Activated CD8-positive, alpha-beta memory T cell treated with anti-CD3 and anti-CD28 coated beads for 24 hours (primary cell): ENCODE data around the gene APOA4.
"Not testable (repeated sequence)": the region's sequence is repeated elsewhere in the genome, so short reads cannot be mapped to it uniquely, and the experiment has no call there.

Source experiments
- DNase-seq: peaks from one replicate; pipeline ENCODE4 v3.0.0-alpha.2; 2020

APOA4 gene

GRCh38 chr11:116847612-116848011, 24.5 kb upstream of the APOA4 start:
- no peak for DNase-seq

GRCh38 chr11:116844722-116845121, 21.6 kb upstream of the APOA4 start:
- no peak for DNase-seq

- no peak for DNase-seq
Observed at GRCh38 chr11:116843661-116844060, 20.6 kb upstream of the APOA4 start.

GRCh38 chr11:116842909-116843308, 19.8 kb upstream of the APOA4 start:
- DNase-seq = no peak

GRCh38 chr11:116842117-116842516, 19.0 kb upstream of the APOA4 start:
- no peak for DNase-seq

GRCh38 chr11:116840746-116841296, 17.7 kb upstream of the APOA4 start:
- no peak for DNase-seq

- DNase-seq = no peak
Observed at GRCh38 chr11:116840224-116840745, 17.2 kb upstream of the APOA4 start.

- DNase-seq = no peak
Observed at GRCh38 chr11:116838321-116839084, 15.4 kb upstream of the APOA4 start.

- no peak for DNase-seq
Observed at GRCh38 chr11:116837231-116838091, 14.4 kb upstream of the APOA4 start, which contains the start of gene APOA1. Gene APOA1, minus strand, starts transcription at chr11:116837622. Its CDS starts 235 bp downstream, at chr11:116837387.

GRCh38 chr11:116836632-116836991, 13.5 kb upstream of the APOA4 start:
- no peak for DNase-seq

- DNase-seq = peak; percentile 88
Observed at GRCh38 chr11:116835791-116836631, 12.9 kb upstream of the APOA4 start.

GRCh38 chr11:116835042-116835772, 12.1 kb upstream of the APOA4 start:
- DNase-seq = no peak

GRCh38 chr11:116834535-116835041, 11.5 kb upstream of the APOA4 start:
- not testable (repeated sequence) for DNase-seq

GRCh38 chr11:116833816-116834534, 10.9 kb upstream of the APOA4 start:
- DNase-seq = no peak

- DNase-seq = no peak
Observed at GRCh38 chr11:116833491-116833815, 10.3 kb upstream of the APOA4 start.

GRCh38 chr11:116832350-116833290, 9.5 kb upstream of the APOA4 start:
- DNase-seq = no peak

GRCh38 chr11:116831790-116832349, 8.8 kb upstream of the APOA4 start:
- DNase-seq = no peak

- no peak for DNase-seq
Observed at GRCh38 chr11:116830184-116830912, 7.2 kb upstream of the APOA4 start.
